Sigmoid colon (tissue), 4 donors: Measurements from ENCODE around the gene HOXD11.

ENCODE experiments used
- EP300 ChIP-seq, 4 donors: sonication (generic); formaldehyde crosslinking; IDR thresholded peaks; one replicate each; pipeline ENCODE4 v1.6.1; 2017; ENCODE audit warnings: antibody characterized with exemption in 4 of 4
- POLR2A ChIP-seq, 2 donors: fragments of 450-650 bp; IDR thresholded peaks; one replicate each; pipeline ENCODE4 v1.6.1; 2016; ENCODE audit warnings: antibody characterized with exemption in 2 of 2, mild to moderate bottlenecking in 2 of 2, moderate library complexity in 2 of 2
- TF ChIP-seq, protein P1 (sequence below), 4 experiments: fragments of 450-650 bp in 3 of 4; fragments of 200-600 bp in 1 of 4; IDR thresholded peaks; one replicate each; pipeline ENCODE4 v1.5.1; 2016 to 2019; ENCODE audit warnings: antibody characterized with exemption in 4 of 4, mild to moderate bottlenecking in 3 of 4, moderate library complexity in 2 of 4

GRCh38 chr2:176072951-176073904 lies 33.9 kb upstream of the HOXD11 start:
- TF ChIP-seq, protein P1, sequence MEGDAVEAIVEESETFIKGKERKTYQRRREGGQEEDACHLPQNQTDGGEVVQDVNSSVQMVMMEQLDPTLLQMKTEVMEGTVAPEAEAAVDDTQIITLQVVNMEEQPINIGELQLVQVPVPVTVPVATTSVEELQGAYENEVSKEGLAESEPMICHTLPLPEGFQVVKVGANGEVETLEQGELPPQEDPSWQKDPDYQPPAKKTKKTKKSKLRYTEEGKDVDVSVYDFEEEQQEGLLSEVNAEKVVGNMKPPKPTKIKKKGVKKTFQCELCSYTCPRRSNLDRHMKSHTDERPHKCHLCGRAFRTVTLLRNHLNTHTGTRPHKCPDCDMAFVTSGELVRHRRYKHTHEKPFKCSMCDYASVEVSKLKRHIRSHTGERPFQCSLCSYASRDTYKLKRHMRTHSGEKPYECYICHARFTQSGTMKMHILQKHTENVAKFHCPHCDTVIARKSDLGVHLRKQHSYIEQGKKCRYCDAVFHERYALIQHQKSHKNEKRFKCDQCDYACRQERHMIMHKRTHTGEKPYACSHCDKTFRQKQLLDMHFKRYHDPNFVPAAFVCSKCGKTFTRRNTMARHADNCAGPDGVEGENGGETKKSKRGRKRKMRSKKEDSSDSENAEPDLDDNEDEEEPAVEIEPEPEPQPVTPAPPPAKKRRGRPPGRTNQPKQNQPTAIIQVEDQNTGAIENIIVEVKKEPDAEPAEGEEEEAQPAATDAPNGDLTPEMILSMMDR (IDR thresholded peaks at IDR 0.05), result no peak
- TF ChIP-seq EP300 (IDR thresholded peaks at IDR 0.05) (no peak), POLR2A (IDR thresholded peaks at IDR 0.05) (no peak)
